ENCODE results near the gene SPG7. TPM values are rescaled to one million over a fixed set of nuclear protein-coding genes. Genes with fewer than 3 reads are reported as not detected.
A peak's percentile ranks its signal among the peaks of the same experiment; 100 is the strongest.

The SPG7 gene
- total and polyA plus RNA-seq, 9 of the 15 experiments (the other 6 are each of a cell fraction or from before 2014, with no cell fraction given) = 5.8 to 89.1 (median 49.4) TPM

GRCh38 chr16:89507834-89508590 lies at the start of gene SPG7 (continued):
- no peak for TF ChIP-seq RFX7 (CRISPR knock-in tag; IDR thresholded peaks at IDR 0.05)
- no peak for TF ChIP-seq KAT2B (IDR thresholded peaks at IDR 0.05; ENCODE audit: low read depth, low read length)
- peak; percentile 72 to 90 for TF ChIP-seq E2F6 (IDR thresholded peaks at IDR 0.05; ENCODE audit: borderline replicate concordance in 1 of 2, extremely low read depth in 1 of 2, insufficient read depth in 1 of 2, insufficient read length in 1 of 2, low read depth in 1 of 2, low read length in 1 of 2, poor library complexity in 1 of 2, severe bottlenecking in 1 of 2)
- no peak for TF ChIP-seq THAP7 (CRISPR knock-in tag; IDR thresholded peaks at IDR 0.05)
- TF ChIP-seq SFPQ (IDR thresholded peaks at IDR 0.05; ENCODE audit: low read depth, low read length) = no peak
- TF ChIP-seq U2AF2 (optimal IDR thresholded peaks at IDR 0.05; ENCODE audit: low read depth, low read length) = no peak
- no peak for TF ChIP-seq ARID3A (IDR thresholded peaks at IDR 0.05; ENCODE audit: borderline replicate concordance, low read depth, low read length)
- TF ChIP-seq SMARCE1 (IDR thresholded peaks at IDR 0.05) = no peak
- no peak for TF ChIP-seq ZNF512 (tag; IDR thresholded peaks at IDR 0.05)
- peak; percentile 57; the same call in 1 of the 2 replicates for TF ChIP-seq ZBTB9 (CRISPR knock-in tag; IDR thresholded peaks at IDR 0.05)
- TF ChIP-seq ZEB2 (IDR thresholded peaks at IDR 0.05) = no peak
- TF ChIP-seq RNF219 (CRISPR knock-in tag; IDR thresholded peaks at IDR 0.05) = no peak
- no peak; the same call in 1 of the 2 replicates for TF ChIP-seq MED1 (CRISPR knock-in tag; IDR thresholded peaks at IDR 0.05; ENCODE audit: borderline replicate concordance)
- TF ChIP-seq WHSC1 (IDR thresholded peaks at IDR 0.05; ENCODE audit: low read length) = no peak
